ENCODE results near the gene COQ10B. TPM values are rescaled to one million over a fixed set of nuclear protein-coding genes. Genes with fewer than 3 reads are reported as not detected.
"Not testable (repeated sequence)": the region's sequence is repeated elsewhere in the genome, so short reads cannot be mapped to it uniquely, and the experiment has no call there.

Gene COQ10B
- polyA plus RNA-seq, 1 donor: 17.8 TPM

DNA sequence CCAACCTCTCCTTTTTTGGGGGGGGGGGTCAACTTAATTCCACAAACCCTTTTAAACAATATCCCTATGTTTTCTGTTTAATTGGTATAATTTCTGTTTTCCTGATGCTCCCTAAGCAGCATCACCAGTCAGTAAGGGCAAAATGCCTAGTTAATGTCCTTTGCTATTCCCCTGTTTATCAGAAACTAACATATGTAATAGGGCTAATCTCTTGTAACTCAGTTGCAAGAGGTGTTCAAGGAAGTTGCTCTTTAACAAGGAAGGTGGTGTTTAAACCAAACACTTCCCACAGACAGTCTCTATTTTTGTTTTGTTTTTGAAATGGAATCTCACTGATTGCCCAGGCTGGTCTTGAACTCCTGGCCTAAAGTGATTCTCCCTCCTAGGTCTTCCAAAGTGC is 6.5 kb upstream of the COQ10B start:
- no peak for DNase-seq

DNA sequence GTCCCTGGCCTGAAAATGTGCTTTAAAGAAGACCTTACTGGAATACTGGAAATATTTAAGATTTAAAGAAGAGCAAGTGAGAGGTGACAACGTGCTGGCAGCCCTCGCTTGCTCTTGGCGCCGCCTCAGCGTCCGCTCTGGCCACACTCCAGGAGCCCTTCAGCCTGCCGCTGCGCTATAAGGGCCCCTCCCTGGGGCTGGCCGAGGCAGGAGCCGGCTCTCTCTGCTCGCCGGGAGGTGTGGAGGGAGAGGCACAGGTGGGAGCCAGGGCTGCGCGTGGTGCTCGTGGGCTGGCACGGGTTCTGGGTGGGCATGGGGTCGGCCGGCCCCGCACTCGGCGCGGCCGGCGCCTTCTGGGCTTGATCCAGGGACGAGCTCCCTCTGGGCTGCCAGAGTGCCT is 2.9 kb upstream of the COQ10B start:
- no peak for DNase-seq

DNA sequence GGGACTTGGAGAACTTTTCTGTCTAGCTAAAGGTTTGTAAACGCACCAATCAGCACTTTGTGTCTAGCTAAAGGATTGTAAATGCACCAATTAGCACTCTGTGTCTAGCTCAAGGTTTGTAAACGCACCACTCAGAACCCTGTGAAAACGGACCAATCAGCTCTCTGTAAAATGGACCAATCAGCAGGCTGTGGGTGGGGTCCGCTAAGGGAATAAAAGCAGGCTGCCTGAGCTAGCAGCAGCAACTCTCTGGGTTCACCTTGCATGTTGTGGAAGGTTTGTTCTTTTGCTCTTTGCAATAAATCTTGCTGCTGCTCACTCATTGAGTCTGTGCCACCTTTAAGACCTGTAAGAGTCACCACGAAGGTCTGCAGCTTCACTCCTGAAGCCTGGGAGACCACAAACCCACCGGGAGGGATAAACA is 2.4 kb upstream of the COQ10B start:
- DNase-seq: not testable (repeated sequence)

DNA sequence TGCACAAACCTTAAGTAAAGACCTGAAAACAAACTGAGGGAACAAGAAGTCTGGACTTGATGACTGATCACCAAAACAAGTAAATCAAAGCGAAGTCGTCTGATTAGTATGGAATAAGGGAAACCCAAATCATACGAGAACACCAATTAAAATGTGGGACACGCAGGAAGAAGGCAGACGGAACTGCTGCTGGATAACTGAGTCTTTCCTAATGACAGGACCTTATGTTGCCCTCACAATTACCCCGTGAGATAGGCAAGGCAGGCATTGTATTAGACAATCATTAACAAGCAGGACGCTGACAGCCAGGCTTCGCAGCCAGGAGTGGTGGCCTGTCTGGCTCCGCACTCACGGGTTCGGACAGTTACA is 614 bp upstream of the COQ10B start:
- no peak for DNase-seq

DNA sequence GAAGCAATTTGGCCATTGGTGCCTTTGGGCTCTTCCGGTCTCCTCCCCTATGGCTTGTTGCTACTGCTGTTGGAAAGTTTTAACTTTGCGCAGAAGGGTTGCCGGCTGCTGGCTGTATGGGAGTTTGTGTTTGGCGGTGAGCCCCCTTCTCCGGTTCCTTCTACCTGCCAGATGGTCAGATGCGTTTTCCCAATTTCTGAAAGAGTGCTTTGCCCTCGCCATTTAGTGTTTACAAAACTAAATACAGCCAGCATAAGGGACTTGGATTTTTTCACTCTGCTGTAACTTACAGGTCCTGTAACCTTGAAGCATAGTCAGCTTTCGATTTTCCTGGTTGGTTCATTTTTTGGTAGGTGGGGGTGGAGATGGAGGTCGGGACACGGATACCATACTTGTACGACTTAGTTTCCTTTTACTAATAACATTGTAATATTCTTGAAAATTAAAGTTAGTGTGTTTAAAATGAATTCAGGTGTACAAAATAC is 604 bp downstream of the COQ10B start:
- DNase-seq: no peak

DNA sequence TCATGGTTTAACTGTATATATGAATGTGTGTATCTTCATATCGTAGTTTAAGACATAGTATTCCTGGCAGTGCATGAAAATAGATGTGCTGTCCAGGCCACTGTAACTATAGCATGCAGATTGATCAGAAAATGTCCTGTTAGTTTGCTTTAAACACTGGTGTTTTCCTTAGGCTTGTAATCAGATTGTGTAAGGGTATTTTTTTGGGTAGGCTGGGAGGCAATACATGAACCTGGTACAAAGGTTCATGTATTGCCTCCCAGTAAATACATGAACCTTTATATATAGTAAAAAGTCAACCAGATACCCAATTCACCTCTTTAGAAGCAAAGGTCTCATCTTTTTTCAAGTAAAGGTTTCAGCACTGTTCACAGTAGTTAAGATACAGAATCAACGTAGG is 1.6 kb downstream of the COQ10B start:
- no peak for DNase-seq

DNA sequence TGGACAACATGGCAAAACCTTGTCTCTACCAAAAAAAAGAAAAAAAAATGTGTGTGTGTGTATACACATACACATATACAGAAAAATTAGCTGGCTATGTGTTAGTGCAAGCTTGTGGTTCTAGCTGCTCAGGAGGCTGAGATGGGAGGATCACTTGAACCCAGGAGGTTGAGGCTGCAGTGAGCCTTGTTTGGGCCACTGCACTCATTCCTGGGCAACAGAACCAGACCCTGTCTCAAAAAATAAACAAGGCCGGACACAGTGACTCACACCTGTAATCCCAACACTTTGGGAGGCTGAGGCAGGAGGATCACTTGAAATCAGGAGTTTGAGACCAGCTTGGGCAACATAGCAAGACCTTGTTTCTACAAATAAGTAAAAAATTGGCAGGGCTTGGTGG is 2.1 kb downstream of the COQ10B start:
- no peak for DNase-seq

DNA sequence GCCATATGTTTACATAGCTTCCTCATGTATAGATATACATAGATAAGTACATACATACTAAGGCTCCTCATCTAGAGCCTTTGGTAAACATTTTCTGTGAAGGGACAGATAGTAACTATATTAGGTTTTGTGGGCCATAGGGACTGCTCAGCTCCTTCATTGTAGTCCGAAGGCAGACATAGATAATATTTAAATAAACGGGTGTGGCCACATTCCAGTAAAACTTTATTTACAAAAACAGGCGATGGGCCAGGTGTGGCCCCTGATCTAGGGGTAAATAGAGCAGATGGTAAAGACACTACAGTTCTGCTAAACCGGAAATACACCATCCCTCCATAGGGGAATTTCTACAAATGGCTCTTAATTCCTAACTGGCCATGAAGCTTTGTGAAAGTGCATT is 7.3 kb downstream of the COQ10B start:
- no peak for DNase-seq

DNA sequence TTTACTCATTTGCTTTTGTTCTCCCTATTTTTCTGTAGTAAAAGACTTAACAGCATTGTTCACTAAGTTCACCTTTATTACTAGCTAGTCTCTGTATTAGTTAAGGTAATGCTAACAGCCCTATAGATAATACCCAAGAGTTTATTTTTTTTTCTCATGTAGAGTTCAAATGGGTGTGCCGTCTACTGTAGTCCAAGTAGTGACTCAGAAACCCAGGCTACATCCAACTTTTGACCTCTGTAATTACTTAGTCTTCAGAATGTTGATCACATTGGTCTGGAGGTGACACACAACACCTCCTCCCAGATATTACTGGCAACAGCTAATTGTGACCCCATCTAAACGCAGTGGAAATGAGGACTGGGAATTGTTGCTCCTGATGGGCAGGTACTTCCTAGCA is 7.7 kb downstream of the COQ10B start:
- DNase-seq: no peak

DNA sequence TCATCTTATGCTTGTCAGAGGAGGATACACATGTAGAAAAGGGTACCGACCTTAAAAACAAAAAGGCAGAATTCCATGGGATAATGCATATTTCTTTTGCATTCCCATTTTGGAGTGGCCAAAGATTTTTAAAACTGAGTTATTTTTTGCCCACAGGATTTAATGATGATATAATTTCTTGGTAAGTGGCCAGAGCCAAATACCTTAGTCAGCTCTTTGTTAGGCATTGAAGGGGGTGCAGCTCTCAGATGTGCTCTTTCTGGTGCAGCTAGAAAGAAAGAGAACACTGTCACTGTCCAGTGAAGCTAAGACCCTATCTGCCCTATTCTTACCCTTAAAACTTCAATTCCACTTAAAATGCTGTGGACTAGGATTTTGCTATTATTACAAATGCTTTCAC is 10.8 kb downstream of the COQ10B start:
- DNase-seq: no peak

DNA sequence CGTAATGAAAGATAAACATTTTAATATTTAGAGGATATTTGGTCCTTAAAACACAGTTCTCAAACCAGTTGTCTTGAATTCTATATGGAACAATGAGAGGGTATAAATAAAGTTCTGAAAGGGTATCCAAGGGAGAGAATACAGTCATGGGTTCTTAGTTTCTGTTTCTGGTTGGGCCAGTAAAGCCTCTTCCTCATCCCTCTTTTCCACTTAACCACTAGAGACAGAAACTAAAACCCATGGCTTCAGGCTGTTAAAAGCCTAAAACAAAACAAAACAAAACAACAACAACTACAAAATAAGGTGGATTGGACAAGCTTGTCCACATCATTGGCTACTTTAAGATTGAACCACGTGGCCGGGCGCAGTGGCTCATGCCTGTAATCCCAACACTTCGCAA is 18.8 kb downstream of the COQ10B start:
- no peak for DNase-seq

DNA sequence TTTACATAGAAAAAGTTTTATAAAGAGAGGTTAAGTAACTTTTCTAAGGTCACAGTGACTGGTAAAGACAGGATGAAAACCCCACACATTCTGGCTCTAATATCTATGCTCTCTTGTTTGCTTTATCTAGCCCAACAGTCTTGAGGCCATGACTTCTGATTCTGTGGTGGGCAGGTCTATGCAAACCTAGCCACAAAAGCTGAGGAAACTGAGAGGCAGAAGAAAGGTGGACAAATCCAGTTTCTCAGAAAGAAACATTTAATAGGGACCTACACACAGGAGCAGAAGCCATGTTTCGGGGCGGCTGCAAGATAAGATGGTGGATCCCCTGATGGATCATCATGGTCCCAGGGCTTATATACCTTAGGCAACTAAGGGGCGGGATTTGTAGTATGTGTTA is 24.4 kb downstream of the COQ10B start:
- no peak for DNase-seq

DNA sequence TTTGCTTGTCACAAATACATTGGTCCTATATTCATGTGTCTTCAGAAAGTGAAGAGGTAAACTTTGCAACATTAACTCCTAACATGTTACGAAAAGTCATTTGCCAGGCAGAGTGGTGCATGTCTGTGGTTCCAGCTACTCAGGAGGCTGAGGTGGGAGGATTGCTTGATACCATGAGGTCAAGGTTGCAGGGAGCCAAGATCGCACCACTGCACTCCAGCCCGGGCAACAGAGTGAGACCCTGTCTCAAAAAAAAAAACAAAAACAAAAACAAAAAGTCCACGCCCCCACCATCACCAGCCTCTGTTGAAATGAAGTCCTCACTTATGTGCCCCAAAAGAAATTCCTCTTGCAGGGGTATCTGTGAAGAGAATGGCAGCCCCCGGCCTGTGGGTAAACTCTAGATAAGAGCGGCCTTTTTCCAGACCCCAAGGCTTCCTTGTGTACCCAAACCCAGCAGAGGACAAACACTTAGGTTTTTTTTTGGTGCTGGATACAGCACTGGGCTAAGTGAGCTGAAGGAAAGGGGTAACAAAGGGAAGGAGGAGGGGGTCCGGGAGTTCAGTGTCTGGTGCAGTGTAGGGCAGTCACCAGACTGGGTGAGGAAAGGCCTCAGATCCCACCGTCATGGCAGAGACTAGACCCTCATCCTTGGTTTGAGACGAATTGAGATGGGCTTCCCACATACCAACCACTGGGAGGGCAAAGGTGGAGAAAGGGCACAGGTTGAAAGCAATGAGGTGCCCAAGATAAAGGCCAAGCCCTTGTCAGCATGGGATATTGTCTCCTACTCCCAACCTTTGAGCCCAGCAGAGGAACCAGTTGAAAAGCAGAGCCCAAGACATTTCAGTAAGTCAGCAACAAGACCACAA is 27.0 kb downstream of the COQ10B start:
- no peak for DNase-seq

DNA sequence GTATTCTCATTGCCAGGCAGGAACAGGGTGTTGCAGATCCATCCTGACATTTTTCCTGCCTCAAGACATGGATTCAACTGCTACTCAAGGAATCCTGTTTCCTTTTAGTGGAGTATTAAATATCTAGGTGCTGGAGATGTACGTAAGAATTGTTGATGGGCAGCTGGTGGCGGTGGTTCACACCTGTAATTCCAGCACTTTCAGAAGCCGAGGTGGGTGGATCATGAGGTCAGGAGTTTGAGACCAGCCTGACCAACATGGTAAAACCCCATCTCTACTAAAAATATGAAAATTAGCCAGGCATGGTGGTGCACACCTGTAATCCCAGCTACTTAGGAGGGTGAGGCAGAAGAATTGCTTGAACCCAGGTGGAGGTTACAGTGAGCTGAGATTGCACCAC is 30.9 kb downstream of the COQ10B start:
- DNase-seq: not testable (repeated sequence)

DNA sequence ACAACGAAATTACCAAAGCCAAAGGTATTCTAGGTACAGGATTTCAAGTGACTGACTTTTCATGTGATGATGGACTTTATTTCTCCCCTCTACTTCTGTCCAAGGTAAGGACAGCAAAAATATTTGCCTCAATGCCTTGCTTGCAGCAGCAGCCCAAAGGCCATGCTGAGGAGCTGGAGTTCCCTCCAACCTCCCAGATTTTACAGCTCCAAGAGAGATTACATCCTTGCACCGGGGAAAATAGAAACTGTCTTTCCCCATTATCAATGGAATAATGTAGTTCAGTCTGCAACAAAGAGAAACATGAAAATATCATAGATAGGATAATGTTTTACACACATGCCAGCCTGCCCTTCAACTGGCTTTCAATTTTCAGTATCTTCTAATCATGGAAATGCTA is 32.8 kb downstream of the COQ10B start:
- DNase-seq: no peak

DNA sequence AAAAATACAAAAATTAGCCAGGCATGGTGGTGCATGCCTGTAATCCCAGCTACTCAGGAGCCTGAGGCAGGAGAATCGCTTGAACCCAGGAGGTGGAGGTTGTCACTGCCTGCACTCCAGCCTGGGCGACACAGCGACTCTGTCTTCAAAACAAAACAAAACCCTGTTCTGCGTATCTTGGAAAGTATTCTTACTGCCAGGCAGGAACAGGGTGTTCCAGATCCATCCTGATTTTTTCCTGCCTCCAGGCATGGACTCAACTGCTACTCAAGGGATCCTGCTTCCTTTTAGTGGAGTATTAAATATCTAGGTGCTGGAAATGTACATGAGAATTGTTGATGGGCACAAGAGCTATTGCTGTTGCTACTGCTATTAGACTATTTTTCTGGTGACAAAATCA is 34.0 kb downstream of the COQ10B start:
- no peak for DNase-seq

DNA sequence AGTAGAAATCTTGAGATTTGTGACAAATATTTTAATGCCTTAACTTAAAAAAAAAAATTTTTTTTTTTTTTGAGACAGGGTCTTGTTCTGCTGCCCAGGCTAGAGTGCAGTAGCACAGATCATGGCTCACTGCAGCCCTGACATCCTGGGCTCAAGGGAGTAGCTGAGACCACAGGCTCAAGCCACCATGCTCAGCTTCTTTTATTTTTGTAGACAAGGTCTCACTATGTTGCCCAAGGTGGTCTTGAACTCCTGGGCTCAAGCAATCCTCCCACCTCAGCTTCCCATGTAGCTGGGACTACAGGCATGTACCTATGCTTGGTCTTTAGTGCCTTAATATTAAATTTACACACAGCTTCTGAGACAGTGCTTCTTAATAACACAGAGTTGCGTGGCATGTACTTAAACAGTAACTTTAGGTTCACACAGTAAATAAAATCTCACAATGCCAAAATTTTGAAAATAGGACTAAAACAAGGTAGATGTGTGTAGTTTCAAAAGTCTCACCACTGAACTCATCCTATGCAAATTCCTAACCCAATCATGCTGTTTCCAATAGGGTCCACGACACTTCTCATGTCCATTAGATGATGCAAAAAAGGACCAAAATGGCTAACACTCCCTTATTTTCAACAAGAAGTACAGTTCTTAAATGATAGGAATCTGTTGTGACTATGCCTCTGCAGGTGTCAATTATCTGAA is 42.2 kb downstream of the COQ10B start:
- DNase-seq: no peak

DNA sequence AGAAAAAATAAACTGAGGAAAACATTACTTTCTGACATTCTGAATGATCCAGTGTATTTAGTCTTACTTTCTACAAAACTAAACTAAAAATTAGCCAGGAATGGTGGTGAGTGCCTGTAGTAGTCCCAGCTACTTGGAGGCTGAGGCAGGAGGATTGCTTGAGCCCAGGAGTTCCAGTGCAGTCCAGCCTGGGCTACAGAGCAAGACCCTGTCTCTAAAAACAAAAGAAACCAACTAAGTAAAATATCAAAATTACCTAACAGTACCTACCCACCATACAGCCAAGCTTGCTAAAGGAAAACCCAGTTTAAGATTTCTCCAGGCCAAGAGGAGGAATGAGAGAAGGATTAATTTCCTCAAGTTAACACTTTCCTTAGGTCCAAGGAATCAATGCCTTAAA is 43.3 kb downstream of the COQ10B start:
- no peak for DNase-seq

DNA sequence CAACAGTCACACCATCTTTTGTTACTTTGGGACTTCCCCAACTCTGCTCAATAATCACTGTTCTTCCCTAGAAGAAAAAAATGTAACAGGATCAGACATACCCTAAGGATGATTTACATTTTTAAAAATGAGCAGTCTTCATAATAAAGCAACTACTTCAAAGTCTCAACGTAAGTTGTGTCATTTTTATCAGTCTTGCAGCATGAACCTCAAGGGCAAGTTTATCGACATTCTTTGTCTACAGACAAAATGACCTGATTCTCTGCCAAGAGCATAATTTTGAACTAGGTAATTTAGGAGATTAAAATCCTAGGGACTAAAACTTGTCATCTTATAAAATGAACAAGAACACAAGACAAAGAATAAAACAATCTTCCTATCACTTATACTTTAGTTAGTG is 44.0 kb downstream of the COQ10B start:
- DNase-seq: no peak

DNA sequence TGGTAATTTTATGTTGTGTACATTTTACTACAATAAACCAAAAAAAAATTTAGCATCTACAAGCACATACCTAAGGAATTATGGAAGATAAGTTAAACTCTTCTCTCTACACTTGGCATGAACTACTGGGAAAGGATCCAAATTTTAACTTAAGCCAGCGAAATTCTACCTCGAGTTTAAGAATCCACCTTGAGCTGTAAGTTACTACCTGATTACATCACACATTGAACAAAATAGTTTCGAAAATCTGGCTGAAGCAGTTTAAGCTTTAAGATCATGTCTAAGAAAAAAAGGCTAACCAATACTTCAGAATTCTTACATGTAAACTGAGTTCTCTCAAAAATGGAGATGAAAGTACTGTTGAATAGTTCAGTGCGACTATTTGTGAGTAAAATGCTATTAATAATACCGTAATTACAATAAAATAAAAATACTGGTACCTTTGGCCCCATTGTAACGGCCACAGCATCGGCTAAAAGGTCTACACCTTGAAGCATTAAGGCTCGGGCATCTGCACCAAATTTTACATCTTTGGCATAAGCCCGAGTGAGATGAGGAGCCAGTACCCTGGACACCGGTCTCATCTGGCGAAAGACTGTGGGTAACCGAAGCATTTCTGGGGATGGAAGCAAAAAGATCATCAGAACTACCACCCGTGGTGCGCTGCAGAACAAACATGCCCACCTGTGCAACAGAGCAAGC is 45.0 kb downstream of the COQ10B start:
- DNase-seq: no peak

DNA sequence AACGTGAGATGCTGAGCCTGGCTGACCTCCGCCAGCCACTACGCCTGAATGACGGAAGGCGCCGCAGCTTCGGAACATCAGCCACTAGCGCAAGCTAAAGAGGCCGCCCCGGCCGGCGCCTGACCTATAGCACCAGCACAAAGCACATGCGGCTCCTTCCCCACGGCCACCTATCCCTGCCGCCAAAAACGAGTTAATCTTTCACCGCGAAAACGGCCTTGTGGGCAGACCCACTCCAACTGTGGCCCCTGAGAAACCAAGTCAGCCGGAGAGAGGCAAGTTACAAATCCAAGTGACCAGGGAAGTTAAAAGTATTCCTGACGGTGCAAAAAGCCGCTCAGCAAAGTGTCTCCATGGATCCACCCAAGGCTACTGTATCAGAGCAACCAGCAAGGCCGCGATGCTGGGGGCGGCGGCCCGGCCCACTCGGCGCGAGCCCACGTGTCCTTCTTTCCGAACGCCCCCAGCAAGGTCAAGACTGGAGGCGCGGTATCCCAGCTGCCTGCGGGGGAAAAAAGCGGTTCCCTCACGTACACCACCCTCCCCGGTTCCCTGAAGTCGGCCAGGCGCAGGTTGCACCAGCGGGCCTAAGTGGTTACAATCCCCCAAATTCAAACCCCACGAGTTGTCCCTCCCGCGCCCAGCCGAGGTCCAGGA is 45.7 kb downstream of the COQ10B start:
- peak; percentile 68 for DNase-seq

All from left kidney (tissue), 2 donors.